ENCODE results near the gene MRPL11.

DNA sequence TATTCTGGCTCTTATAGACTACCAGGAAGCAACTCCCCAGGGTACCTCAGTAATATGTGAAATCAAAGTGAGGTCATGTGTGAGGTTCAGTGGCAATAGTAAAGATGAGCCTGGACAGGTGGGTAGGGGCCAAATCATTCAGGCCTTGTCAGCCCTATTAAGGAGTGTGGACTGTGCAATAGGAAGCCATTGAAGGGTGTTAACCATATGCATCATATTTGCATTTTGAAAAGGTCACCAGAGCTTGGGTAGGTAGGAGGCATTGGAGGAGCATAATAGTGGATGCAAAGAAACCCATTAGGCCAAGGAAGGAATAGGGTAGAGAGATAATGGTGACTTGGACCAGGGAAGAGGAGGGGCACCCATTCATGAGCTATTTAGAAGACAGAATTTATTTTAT lies 8.4 kb upstream of the MRPL11 start:
- TF ChIP-seq EZH2 (IDR thresholded peaks at IDR 0.05; ENCODE audit: insufficient read depth, poor library complexity, severe bottlenecking) (no peak), EZH2phosphoT487 (IDR thresholded peaks at IDR 0.05; ENCODE audit: insufficient read depth, low read depth) (no peak)
